Stimulated activated CD8-positive, alpha-beta memory T cell treated with anti-CD3 and anti-CD28 coated beads, Interleukin-15, amount 100 ng/mL, for 4 hours (primary cell): Measurements from ENCODE around the gene MCM9.

Experiments
- DNase-seq, 2 donors: peaks; one replicate each; pipeline ENCODE4 v3.0.0-alpha.2; 2020; ENCODE audit warnings: low read depth in 2 of 2

Gene MCM9

DNA sequence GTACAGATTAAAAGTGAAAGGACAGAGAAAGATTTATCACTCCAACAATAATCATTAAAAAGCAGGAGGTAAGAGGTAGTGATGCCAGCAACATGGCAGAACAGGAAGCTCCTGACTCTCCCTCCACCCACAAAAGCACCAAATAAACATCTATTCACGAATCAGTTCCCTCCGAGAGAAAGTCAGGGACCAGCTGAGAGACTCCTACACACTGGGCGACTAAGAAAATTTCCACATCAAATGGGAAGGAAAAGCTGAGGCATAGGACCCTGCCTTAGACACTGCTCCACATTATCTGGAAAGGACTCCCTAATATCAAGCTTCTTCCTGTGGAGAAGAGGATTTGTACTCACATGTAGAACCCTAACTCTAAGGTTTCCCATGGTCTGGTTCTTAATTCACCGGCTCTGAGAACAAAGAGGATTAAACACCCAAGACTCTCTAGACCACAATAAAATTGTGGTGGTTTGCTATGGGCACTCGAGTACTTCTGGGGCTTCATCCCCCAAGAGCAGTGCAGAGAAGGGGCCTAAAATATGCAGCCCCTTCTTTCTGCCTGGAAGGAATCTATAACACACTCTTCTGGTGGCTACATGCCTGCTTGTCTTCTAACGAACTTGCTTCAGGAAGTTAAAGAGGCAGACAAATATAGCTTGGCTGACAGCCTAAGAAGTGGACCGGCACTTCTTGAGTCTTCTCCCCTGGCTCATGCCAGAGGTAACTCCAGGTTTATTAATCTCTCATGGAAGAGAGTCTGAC, 70.4 kb downstream of the MCM9 start:
- no peak for DNase-seq

GRCh38 chr6:118862443-118862842, 72.5 kb downstream of the MCM9 start:
- no peak for DNase-seq

GRCh38 chr6:118860880-118861279, 74.1 kb downstream of the MCM9 start:
- no peak for DNase-seq

GRCh38 chr6:118860363-118860762, 74.6 kb downstream of the MCM9 start:
- DNase-seq = no peak

DNA sequence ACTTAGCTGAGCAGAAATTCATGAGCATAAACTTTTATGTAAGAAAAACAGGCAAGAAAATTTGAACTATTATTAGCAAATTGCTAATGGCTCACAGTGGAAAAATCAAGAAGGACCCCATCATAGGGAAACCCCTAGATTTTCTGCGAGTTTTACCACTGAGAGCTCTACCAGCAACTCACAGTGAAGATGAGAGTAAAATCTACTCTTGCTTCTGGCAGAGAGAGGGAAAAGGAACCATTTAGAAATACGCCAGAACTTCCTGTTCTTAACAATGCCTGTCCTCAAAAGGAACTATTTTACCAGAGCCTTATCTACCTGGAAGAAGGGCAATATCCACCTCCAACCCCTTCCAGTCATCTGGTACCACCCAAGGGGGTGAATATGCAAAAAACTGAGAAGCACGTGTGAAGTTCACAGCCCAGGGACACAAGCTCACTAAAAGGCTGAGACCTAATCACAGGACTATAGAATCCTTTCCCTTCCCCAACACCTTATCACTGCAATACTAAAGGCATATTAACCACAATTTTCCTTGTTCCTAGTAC, 75.4 kb downstream of the MCM9 start:
- DNase-seq = no peak

GRCh38 chr6:118856301-118856700, 78.7 kb downstream of the MCM9 start:
- DNase-seq = no peak

DNA sequence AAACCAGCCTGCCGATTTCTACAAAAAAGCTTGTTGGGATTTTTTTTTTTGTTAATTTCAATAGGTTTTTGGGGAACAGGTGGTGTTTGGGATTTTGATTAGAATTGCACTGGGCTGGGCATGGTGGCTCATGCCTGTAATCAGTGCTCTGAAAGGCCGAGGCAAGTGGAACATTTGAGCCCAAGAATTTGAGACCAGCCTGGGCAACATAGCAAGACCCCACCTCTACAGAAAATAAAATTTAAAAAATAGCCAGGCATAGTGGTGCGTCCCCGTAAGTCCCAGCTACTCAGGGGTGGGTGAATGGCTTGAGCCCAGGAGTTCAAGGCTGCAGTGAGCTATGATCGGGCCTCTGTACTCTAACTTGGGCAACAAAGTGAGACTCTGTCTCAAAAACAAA, 81.6 kb downstream of the MCM9 start:
- no peak for DNase-seq

GRCh38 chr6:118844915-118845314, 90.0 kb downstream of the MCM9 start:
- no peak for DNase-seq

DNA sequence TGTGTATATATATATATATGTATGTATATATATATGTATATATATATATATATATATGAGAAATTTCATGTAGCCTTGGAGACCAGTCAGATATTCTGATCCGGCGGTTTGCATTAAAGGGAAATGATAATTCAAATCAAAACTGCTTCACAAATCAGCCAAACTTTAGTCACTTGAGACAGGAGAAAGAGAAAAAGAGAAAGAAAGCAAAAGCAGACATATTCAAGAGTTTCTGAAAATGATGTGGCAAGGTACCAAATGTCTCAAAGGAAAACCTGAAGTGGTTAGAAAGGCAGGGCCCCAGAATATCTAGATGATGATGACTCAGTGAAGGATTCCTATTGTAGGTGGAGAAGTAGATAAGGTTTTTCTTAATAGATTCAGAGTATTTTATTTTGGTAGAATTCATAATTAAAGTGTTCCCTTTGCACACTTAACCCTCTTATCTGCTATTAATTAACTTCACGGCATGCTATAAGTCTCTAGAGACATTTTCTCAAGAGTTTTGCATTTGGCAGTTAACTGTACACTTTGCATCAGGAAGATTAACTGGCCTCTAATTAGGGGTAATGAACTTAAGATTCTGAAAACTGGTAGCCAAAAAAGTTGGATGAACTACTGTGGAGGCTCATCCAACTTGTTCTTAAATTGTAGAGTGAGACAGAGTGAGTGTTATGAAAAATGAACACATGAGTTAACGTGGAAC, 91.1 kb downstream of the MCM9 start:
- no peak for DNase-seq

DNA sequence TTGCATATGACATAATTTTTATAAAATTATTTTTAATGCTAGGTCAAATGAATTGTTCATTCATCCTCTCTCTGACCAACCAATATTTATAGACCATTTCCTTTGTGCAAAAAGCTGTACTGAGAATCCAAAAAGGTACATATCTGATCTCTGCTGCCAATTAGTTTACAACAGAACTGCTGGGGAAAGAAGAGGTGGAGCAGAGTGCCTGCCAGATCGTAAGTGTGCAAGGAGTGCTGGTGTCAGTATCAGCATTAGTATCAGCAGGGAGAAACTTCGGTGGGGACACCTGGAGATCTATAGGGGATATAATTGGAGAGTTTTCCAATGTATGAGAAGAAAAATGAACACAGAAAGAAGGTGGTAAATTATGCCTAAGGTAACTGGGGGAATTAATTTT, 104.3 kb downstream of the MCM9 start:
- no peak for DNase-seq

- no peak for DNase-seq
These were observed 105.0 kb downstream of the MCM9 start for GRCh38 chr6:118829817-118830478.

- no peak for DNase-seq
These were observed 108.9 kb downstream of the MCM9 start for GRCh38 chr6:118826096-118826495.

- no peak for DNase-seq
These were observed 109.3 kb downstream of the MCM9 start for GRCh38 chr6:118825661-118826060.

GRCh38 chr6:118815495-118815894, 119.5 kb downstream of the MCM9 start:
- no peak for DNase-seq

- DNase-seq = no peak
These were observed 121.2 kb downstream of the MCM9 start for GRCh38 chr6:118813775-118814174.

GRCh38 chr6:118812970-118813369, 122.0 kb downstream of the MCM9 start:
- no peak for DNase-seq

DNA sequence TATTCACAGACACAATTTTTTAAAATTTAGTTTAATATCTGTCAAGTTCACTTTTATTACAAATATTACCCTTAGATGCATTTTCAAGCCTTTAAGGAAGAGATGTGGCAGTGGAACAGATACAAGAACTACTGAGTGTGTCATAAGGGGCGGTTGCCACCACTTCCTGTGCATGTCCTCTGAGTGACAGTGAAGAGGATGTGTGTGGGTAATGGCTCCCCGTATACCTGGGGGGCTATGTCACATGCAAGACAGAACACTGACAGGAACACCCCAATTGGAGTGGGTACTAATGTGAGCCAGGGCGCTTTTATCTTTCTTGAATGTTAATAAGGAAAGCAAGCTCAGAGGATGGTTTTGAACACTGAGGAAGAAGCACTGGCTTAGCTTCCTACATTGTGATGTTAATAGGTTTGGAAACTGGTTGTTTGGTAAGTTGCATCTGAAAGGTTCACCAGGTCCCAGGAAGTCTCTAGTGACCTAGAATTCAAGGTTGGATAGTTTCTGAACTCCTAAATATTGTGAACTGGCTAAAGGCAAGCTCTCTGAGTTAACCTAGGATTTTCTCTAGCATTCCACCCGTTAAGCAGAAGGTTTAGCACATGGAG, 124.4 kb downstream of the MCM9 start:
- peak; percentile 37 to 69 for DNase-seq

- no peak for DNase-seq
These were observed 125.9 kb downstream of the MCM9 start for GRCh38 chr6:118808793-118809638.

DNA sequence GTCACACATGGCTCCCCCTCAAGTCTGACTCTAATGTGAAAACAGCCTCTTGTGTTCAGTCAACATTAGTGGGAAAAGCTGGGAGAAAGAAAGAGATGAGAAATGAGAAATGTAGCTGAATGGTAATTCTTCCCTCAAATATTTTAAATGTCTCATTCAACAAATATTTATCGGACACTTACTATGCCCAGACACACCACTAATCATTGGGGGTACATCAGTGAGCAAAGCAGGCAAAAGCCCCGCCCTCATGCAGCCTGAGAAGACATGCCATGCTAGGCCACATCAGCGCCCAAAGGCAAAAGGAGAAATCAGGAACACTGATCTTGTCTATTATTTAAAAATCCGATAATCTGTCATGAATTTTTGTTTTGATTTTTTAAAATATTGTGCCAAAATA, 130.9 kb downstream of the MCM9 start:
- no peak for DNase-seq

DNA sequence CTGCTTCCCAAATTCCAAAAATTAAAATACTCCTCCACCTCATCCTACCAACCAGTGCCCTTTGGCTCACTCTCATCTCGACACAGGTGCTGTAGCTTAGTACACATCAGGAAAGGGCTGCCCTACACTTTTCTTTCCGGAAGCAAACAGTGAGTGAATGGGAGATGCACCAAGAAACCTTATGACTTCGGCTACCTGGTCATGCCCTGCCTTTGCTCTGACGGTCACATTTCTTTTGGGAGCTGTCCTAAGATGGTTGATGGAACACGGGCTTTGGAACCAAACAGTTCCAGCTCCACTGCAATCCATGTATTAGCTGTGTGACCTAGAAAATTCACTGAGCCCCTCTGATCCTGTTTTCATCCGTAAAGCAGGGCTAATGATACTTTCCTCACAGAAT, 133.7 kb downstream of the MCM9 start:
- no peak for DNase-seq

GRCh38 chr6:118800394-118801071, 134.4 kb downstream of the MCM9 start:
- peak; percentile 41 to 71 for DNase-seq
